Psoas muscle (tissue), 8 donors: ENCODE results near the gene SP4. TPM values are rescaled to one million over a fixed set of nuclear protein-coding genes. Genes with fewer than 3 reads are reported as not detected.

ENCODE experiments used
- ATAC-seq, 4 donors: fragments of 200-7000 bp; cut with Tn5 transposase; one replicate each; pipeline ENCODE4 v1.9.1; 2020; ENCODE audit warnings: moderate library complexity in 3 of 4, mild to moderate bottlenecking in 2 of 4
- DNase-seq, 2 donors: peaks; one replicate each; pipeline ENCODE4 v3.0.0-alpha.2; 2020
- H3K27ac ChIP-seq: fragments of 200-600 bp; one replicate; pipeline ENCODE4 v1.8.0; 2022
- H3K27me3 ChIP-seq, 3 donors: fragments of 200-600 bp in 1 of 3; one replicate each; pipeline versions ENCODE4 v1.6.1 to v1.8.0; 2013 to 2022; ENCODE audit warnings: low read length in 2 of 3, mild to moderate bottlenecking in 2 of 3, moderate library complexity in 1 of 3; ENCODE audit not compliant: insufficient read depth in 3 of 3
- H3K36me3 ChIP-seq, 2 donors: fragments of 200-600 bp in 1 of 2; one replicate each; pipeline versions ENCODE4 v1.6.1 to v1.8.0; 2013 to 2022; ENCODE audit warnings: low read depth in 1 of 2, mild to moderate bottlenecking in 1 of 2, moderate library complexity in 1 of 2; ENCODE audit not compliant: insufficient read depth in 1 of 2
- H3K4me1 ChIP-seq: fragments of 200-600 bp; one replicate; pipeline ENCODE4 v1.8.0; 2022
- H3K4me3 ChIP-seq: fragments of 200-600 bp; one replicate; pipeline ENCODE4 v1.8.0; 2022; ENCODE audit warnings: mild to moderate bottlenecking
- H3K9me3 ChIP-seq: fragments of 200-600 bp; one replicate; pipeline ENCODE4 v1.8.0; 2022
- CTCF ChIP-seq: fragments of 200-600 bp; IDR thresholded peaks from one replicate; pipeline ENCODE4 v1.8.0; 2022; ENCODE audit warnings: antibody characterized with exemption
- WGBS, 3 donors: extraction: QIAGEN DNeasy Blood & Tissue Kit; methylation state at CpG; one replicate each; pipeline versions ENCODE4 v1.1.6 to v1.1.7; 2013; 5-methylcytosine and 5-hydroxymethylcytosine counted together
- intact Hi-C, 2 donors: fragments of 100-400 bp; cut with DNase I; formaldehyde crosslinking; loops; one replicate each; pipeline versions ENCODE4 v1.11.0 to v1.14.2; 2022
- polyA plus RNA-seq, 3 donors: library from polyadenylated mRNA; stranded (reverse); fragments of 200-250 nt; gene quantifications; one replicate each; pipeline ENCODE4 v1.2.3, GENCODE V29; 2013
- total RNA-seq, 4 donors: library from RNA; stranded (reverse); fragmentation: NEBNext Ultra II Directional in 2 of 4; extraction: Animal tissue kit (Norgen Biotek cat#: 25700) in 2 of 4; gene quantifications; one replicate each; pipeline versions ENCODE4 v1.2.1 to v1.2.4, GENCODE V29; 2021 to 2023
- donor health status: healthy with polysubstance abuse.
- donor health status: DM: no; HTN: no; CAD: no; lungs with moderate emphysema.
- donor health status: Bipolar disorder and iron deficiency.
- donor health status: healthy.
- donor health status: DM: yes; HTN: yes; CAD: no.
- donor health status: DM: no; HTN: no; CAD: no.
- donor health status: DM: no; HTN: no; CAD: no.
- donor health status: DM: yes; HTN: yes; CAD: no.

The SP4 gene
- total and polyA plus RNA-seq, 7 donors = 1.5 to 7.4 (median 5.7) TPM

- Histone ChIP-seq H3K4me1 (no peaks in the 10 kb centered on the region), H3K36me3 (no peaks in the 10 kb centered on the region), H3K4me3 (no peak overlapping the region), H3K9me3 (no peaks in the 10 kb centered on the region), H3K27ac (no peak overlapping the region), H3K27me3 (no peaks in the 10 kb centered on the region)
- intact Hi-C loops = no loop called here
- TF ChIP-seq CTCF = no peak
- DNase-seq = no peak
- no peak for ATAC-seq
Measured at GRCh38 chr7:21450076-21450475, 22.2 kb downstream of the SP4 start.

GRCh38 chr7:21450941-21451340 is 23.1 kb downstream of the SP4 start:
- H3K27me3 ChIP-seq = no peaks in the 10 kb centered on the region
- TF ChIP-seq CTCF = no peak
- no peaks in the 10 kb centered on the region for H3K4me1 ChIP-seq
- 78 to 84% (median 79%) methylated on average over 5 of the region's 5 CpGs for WGBS, 3 donors
- ATAC-seq = no peak
- H3K36me3 ChIP-seq = peaks cover 0 to 4% of the 10 kb centered on the region in 2 donors
- intact Hi-C loops = no loop called here
- H3K9me3 ChIP-seq = no peaks in the 10 kb centered on the region
- H3K4me3 ChIP-seq = no peak overlapping the region
- no peak for DNase-seq
- H3K27ac ChIP-seq = no peak overlapping the region

- DNase-seq (no peak), ATAC-seq (no peak)
- peaks cover 2% of the 10 kb centered on the region for H3K4me1 ChIP-seq
- H3K27me3 ChIP-seq = no peaks in the 10 kb centered on the region
- TF ChIP-seq CTCF = no peak
- intact Hi-C loops = no loop called here
- H3K4me3 ChIP-seq = no peak overlapping the region
- H3K36me3 ChIP-seq = peaks cover 0 to 6% of the 10 kb centered on the region in 2 donors
- no peaks in the 10 kb centered on the region for H3K9me3 ChIP-seq
- H3K27ac ChIP-seq = no peak overlapping the region
Measured at GRCh38 chr7:21454182-21454581, 26.3 kb downstream of the SP4 start.

GRCh38 chr7:21454906-21455305 is 27.0 kb downstream of the SP4 start:
- whole genome bisulfite sequencing, 3 donors = 89 to 100% (median 100%) methylated on average over 1 of the region's 1 CpG
- intact Hi-C loops = no loop called here
- no peak overlapping the region for H3K4me3 ChIP-seq
- no peaks in the 10 kb centered on the region for H3K9me3 ChIP-seq
- H3K4me1 ChIP-seq = peaks cover 7% of the 10 kb centered on the region
- no peak for DNase-seq
- no peaks in the 10 kb centered on the region for H3K27me3 ChIP-seq
- TF ChIP-seq CTCF = no peak
- peaks cover 0 to 6% of the 10 kb centered on the region in 2 donors for H3K36me3 ChIP-seq
- ATAC-seq = no peak
- no peak overlapping the region for H3K27ac ChIP-seq

GRCh38 chr7:21461282-21461681 is 33.4 kb downstream of the SP4 start:
- Histone ChIP-seq H3K9me3 (no peaks in the 10 kb centered on the region), H3K4me3 (no peak overlapping the region), H3K27ac (no peak overlapping the region), H3K36me3 (no peaks in the 10 kb centered on the region), H3K4me1 (peaks cover 7% of the 10 kb centered on the region), H3K27me3 (no peaks in the 10 kb centered on the region)
- intact Hi-C loops = no loop called here
- no peak for TF ChIP-seq CTCF
- DNase-seq (no peak), ATAC-seq (no peak)
- 97 to 100% (median 98%) methylated on average over 25 to 26 of the region's 26 CpGs for WGBS, 3 donors
